Omental fat pad (tissue), 4 donors: ENCODE data around the gene TLR8. TPM values are rescaled to one million over a fixed set of nuclear protein-coding genes. Genes with fewer than 3 reads are reported as not detected.
"Not testable (repeated sequence)": the region's sequence is repeated elsewhere in the genome, so short reads cannot be mapped to it uniquely, and the experiment has no call there.

Source experiments
- ATAC-seq: fragments of 150-250 bp; one replicate; pipeline ENCODE4 v1.9.1; 2016; ENCODE audit warnings: mild to moderate bottlenecking, moderate library complexity; ENCODE audit not compliant: low FRiP score
- DNase-seq: peaks from one replicate; pipeline ENCODE4 v3.0.0-alpha.2; 2019; ENCODE audit warnings: low spot score
- total RNA-seq, 4 donors: library from RNA; depleted of rRNA; stranded (reverse); fragments of >200 nt; gene quantifications; one replicate each; pipeline ENCODE4 v1.1.0, GENCODE V29; 2016
- TF ChIP-seq, protein P1 (sequence below), 3 donors: fragments of 450-650 bp; IDR thresholded peaks; one replicate each; pipeline ENCODE4 v1.5.1; 2016 to 2017; ENCODE audit warnings: antibody characterized with exemption in 3 of 3, mild to moderate bottlenecking in 3 of 3, moderate library complexity in 2 of 3

TLR8 gene
- total RNA-seq, 4 donors from 2014 or later: 1.4 to 10.9 (median 6.1) TPM

- no peak for DNase-seq
- TF ChIP-seq, protein P1, sequence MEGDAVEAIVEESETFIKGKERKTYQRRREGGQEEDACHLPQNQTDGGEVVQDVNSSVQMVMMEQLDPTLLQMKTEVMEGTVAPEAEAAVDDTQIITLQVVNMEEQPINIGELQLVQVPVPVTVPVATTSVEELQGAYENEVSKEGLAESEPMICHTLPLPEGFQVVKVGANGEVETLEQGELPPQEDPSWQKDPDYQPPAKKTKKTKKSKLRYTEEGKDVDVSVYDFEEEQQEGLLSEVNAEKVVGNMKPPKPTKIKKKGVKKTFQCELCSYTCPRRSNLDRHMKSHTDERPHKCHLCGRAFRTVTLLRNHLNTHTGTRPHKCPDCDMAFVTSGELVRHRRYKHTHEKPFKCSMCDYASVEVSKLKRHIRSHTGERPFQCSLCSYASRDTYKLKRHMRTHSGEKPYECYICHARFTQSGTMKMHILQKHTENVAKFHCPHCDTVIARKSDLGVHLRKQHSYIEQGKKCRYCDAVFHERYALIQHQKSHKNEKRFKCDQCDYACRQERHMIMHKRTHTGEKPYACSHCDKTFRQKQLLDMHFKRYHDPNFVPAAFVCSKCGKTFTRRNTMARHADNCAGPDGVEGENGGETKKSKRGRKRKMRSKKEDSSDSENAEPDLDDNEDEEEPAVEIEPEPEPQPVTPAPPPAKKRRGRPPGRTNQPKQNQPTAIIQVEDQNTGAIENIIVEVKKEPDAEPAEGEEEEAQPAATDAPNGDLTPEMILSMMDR (IDR thresholded peaks at IDR 0.05): no peak
- peak; percentile 47 for ATAC-seq
Observed at GRCh38 chrX:12955882-12956703, 49.7 kb downstream of the TLR8 start.

GRCh38 chrX:12956704-12957534 lies 50.5 kb downstream of the TLR8 start:
- ATAC-seq (peak; percentile 10), DNase-seq (no peak)
- TF ChIP-seq, protein P1 (IDR thresholded peaks at IDR 0.05): no peak

- TF ChIP-seq, protein P1 (IDR thresholded peaks at IDR 0.05): no peak
- ATAC-seq (no peak), DNase-seq (no peak)
Observed at GRCh38 chrX:12958059-12958458, 51.6 kb downstream of the TLR8 start.

DNA sequence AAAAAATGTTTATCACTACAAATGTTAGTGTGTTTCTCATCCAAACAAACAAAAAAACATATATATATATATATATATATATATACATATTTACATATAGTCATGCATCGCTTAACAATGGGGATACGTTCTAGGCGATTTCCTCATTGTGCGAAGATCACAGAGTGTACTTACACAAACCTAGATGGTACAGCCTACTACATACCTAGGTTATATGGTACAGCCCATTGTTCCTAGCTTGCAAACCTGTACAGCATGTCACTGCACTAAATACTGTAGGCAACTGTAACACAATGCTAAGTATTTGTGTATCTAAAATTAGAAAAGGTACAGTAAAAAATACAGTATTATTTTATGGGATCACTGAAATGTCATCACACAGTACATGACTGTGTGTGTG lies 52.0 kb downstream of the TLR8 start:
- TF ChIP-seq, protein P1 (IDR thresholded peaks at IDR 0.05): no peak
- DNase-seq: no peak
- no peak for ATAC-seq

- TF ChIP-seq, protein P1 (IDR thresholded peaks at IDR 0.05): no peak
- no peak for DNase-seq
- no peak for ATAC-seq
Observed at GRCh38 chrX:12961196-12961718, 54.8 kb downstream of the TLR8 start.

DNA sequence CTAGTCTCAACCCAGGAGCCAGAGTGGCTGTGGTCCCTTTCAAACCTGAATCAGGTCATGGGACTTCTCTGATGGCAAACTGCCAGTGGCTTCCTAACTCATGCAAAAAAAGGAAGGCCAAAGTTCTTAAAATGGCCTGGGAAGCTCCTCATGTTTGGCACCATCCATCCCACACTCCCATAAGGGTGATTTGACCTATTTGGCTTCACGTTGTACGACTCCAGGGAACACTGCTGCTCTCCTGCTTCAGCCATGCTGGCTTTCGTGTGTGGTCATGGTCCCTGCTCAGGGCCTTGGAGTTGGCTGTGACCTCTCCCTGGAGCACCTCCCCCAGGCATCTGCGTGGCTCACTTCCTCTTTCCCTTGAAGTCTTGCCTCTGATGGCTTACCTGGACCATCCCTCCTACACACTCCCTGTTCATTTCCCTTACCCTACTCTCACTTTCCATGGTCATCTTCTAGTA lies 55.7 kb downstream of the TLR8 start:
- peak; percentile 10 for ATAC-seq
- no peak for DNase-seq
- TF ChIP-seq, protein P1 (IDR thresholded peaks at IDR 0.05): no peak

DNA sequence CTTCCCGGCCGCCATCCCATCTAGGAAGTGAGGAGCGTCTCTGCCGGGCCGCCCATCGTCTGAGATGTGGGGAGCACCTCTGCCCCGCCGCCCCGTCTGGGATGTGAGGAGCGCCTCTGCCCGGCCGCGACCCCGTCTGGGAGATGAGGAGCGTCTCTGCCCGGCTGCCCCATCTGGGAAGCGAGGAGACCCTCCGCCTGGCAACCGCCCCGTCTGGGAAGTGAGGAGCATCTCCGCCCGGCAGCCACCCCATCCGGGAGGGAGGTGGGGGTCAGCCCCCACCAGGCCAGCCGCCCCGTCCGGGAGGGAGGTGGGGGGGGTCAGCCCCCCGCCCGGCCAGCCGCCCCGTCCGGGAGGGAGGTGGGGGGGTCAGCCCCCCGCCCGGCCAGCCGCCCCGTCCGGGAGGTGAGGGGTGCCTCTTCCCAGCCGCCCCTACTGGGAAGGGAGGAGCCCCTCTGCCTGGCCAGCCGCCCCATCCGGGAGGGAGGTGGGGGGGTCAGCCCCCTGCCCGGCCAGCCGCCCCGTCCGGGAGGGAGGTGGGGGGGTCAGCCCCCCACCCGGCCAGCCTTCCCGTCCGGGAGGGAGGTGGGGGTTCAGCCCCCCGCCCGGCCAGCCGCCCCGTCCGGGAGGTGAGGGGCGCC lies 56.9 kb downstream of the TLR8 start:
- ATAC-seq, DNase-seq: not testable (repeated sequence)
